ENCODE data around the gene CTIF. TPM values are rescaled to one million over a fixed set of nuclear protein-coding genes. Genes with fewer than 3 reads are reported as not detected.

CTIF gene
- total RNA-seq, 4 donors from 2014 or later = 29.0 to 61.5 (median 37.7) TPM

- TF ChIP-seq CTCF (IDR thresholded peaks at IDR 0.05) = no peak
- TF ChIP-seq POLR2AphosphoS5 (IDR thresholded peaks at IDR 0.05) = no peak
- no peak for TF ChIP-seq EP300 (IDR thresholded peaks at IDR 0.05)
- TF ChIP-seq POLR2A (IDR thresholded peaks at IDR 0.05) = no peak
- Histone ChIP-seq H3K9me3 (no peaks in the 10 kb centered on the region), H3K36me3 (no peaks in the 10 kb centered on the region), H3K27ac (no peak overlapping the region), H3K4me1 (peaks cover 36% of the 10 kb centered on the region), H3K4me3 (no peak overlapping the region), H3K27me3 (no peaks in the 10 kb centered on the region)
- WGBS = 91% methylated on average over 7 of the region's 7 CpGs
- DNase-seq (ENCODE audit: low spot score in 2 of 2) = no peak
These were observed 240.6 kb downstream of the CTIF start for GRCh38 chr18:48779462-48779861.

DNA sequence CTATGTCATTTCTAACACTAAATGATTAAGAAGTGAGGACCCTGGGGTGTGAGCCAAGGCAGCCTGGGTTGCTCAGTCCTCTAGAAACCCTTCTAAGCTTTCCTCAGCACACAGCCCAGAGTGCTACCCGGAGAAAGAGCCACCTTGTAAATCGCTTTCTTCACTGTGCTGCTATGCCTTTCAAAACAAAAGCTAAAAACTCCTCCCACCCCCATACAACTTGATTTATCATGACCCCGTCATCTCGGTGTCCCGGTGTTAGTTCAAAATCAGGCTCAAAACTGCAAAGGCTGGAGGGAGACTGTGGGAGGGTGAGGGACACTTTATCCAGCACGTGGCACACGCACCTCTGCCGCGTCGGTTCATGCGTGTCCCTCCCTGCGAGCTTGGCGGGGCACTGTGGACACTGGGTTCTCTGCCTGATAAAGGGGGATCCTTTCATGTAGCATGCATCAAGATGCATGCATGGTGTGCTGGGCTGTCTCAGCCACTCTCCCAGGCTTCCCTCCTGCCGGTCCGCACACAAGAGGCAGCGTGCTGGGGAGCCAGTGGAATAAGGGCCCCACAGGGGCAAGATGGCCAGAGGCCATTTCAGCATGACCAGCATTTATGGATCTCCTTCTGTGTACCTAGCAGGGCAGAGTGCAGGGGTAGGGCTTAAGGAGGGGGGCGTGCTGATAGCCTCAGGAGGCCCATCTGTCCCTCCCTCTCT, 241.5 kb downstream of the CTIF start:
- DNase-seq (ENCODE audit: low spot score in 2 of 2) = no peak
- Histone ChIP-seq H3K27ac (peak overlapping the region; percentile 57), H3K9me3 (no peaks in the 10 kb centered on the region), H3K36me3 (no peaks in the 10 kb centered on the region), H3K4me1 (peaks cover 40% of the 10 kb centered on the region), H3K4me3 (no peak overlapping the region), H3K27me3 (no peaks in the 10 kb centered on the region)
- TF ChIP-seq POLR2AphosphoS5 (IDR thresholded peaks at IDR 0.05) (no peak), EP300 (IDR thresholded peaks at IDR 0.05) (no peak), CTCF (IDR thresholded peaks at IDR 0.05) (no peak), POLR2A (IDR thresholded peaks at IDR 0.05) (no peak)
- WGBS = 68% methylated on average over 13 of the region's 17 CpGs

GRCh38 chr18:48780913-48781162, 242.0 kb downstream of the CTIF start:
- no peaks in the 10 kb centered on the region for H3K36me3 ChIP-seq
- no peaks in the 10 kb centered on the region for H3K9me3 ChIP-seq
- 78% methylated on average over 3 of the region's 3 CpGs for WGBS
- no peak overlapping the region for H3K4me3 ChIP-seq
- peaks cover 40% of the 10 kb centered on the region for H3K4me1 ChIP-seq
- no peaks in the 10 kb centered on the region for H3K27me3 ChIP-seq
- no peak for TF ChIP-seq POLR2AphosphoS5 (IDR thresholded peaks at IDR 0.05)
- no peak for TF ChIP-seq EP300 (IDR thresholded peaks at IDR 0.05)
- no peak for TF ChIP-seq CTCF (IDR thresholded peaks at IDR 0.05)
- TF ChIP-seq POLR2A (IDR thresholded peaks at IDR 0.05) = no peak
- DNase-seq (ENCODE audit: low spot score in 2 of 2) = no peak
- H3K27ac ChIP-seq = peak overlapping the region; percentile 57

DNA sequence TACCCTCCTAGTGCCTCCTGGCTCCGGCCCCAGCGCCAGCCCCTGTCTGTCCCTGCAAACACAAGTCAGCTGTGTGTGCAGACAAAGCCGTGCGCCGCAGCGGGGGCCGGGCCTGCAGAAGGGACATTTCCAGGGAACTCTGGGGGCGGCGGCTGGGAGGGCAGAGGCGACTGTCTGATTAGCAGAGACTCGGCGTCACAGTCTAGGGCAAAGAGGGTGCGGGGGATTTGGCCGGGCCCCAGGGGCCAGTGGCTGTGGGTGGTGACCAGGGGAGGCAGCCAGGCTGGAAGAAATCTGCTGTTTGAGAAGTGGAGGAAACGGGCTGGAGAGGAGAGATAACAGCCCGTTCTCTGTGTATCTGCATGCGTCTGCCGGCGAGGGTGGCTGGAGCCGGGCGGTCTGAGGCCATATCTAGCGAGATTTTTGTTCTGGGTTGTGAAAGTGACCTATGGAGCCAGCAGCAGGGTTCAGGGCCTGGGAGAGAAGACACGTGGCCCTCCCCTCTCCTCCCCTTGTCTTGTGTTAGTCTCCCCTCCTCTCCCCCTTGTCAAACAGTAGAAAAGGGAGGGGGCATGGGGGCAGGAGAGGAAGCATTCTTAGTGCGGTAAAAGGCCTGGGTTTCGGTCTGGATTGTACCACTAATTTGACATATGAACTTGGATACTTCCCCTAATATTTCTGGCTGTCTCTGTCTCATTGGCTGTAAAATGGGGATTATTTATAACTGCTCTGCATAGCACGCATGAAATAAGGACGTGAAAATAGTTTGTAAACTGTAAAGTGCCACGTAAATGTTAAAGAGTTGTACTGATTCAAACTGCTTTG, 242.5 kb downstream of the CTIF start:
- H3K36me3 ChIP-seq = no peaks in the 10 kb centered on the region
- DNase-seq (ENCODE audit: low spot score in 2 of 2) = peak; percentile 84 to 90
- H3K4me3 ChIP-seq = no peak overlapping the region
- no peaks in the 10 kb centered on the region for H3K9me3 ChIP-seq
- TF ChIP-seq POLR2A (IDR thresholded peaks at IDR 0.05) (no peak), CTCF (IDR thresholded peaks at IDR 0.05) (no peak), POLR2AphosphoS5 (IDR thresholded peaks at IDR 0.05) (no peak), EP300 (IDR thresholded peaks at IDR 0.05) (no peak)
- WGBS = 59% methylated on average over 28 of the region's 28 CpGs
- H3K4me1 ChIP-seq = peaks cover 40% of the 10 kb centered on the region
- peak overlapping the region; percentile 57 for H3K27ac ChIP-seq
- H3K27me3 ChIP-seq = no peaks in the 10 kb centered on the region

GRCh38 chr18:48781988-48782363, 243.1 kb downstream of the CTIF start:
- no peak for TF ChIP-seq CTCF (IDR thresholded peaks at IDR 0.05)
- no peak for TF ChIP-seq POLR2AphosphoS5 (IDR thresholded peaks at IDR 0.05)
- TF ChIP-seq POLR2A (IDR thresholded peaks at IDR 0.05) = no peak
- no peak for TF ChIP-seq EP300 (IDR thresholded peaks at IDR 0.05)
- WGBS = 92% methylated on average over 2 of the region's 2 CpGs
- no peaks in the 10 kb centered on the region for H3K27me3 ChIP-seq
- H3K36me3 ChIP-seq = no peaks in the 10 kb centered on the region
- no peak overlapping the region for H3K4me3 ChIP-seq
- H3K4me1 ChIP-seq = peaks cover 40% of the 10 kb centered on the region
- peak overlapping the region; percentile 57 for H3K27ac ChIP-seq
- H3K9me3 ChIP-seq = no peaks in the 10 kb centered on the region
- no peak for DNase-seq (ENCODE audit: low spot score in 2 of 2)
